Common myeloid progenitor, CD34-positive (primary cell): ENCODE data around the gene TSPAN17.

Experiments
- CTCF ChIA-PET: fragments of 350-600 bp; sonication (Branson Sonifier 250); formaldehyde crosslinking; loops from one replicate; lab custom pipeline; 2021; ENCODE audit warnings: antibody characterized with exemption; lab: Charles Lee
- POLR2A ChIA-PET: fragments of 350-600 bp; sonication (Branson Sonifier 250); formaldehyde crosslinking; loops from one replicate; lab custom pipeline; 2021; ENCODE audit warnings: antibody characterized with exemption; lab: Charles Lee
- DNase-seq, 3 donors: peaks; one replicate each; pipeline versions ENCODE4 v3.0.0 to v3.0.0-alpha.2; 2013
- H3K27ac ChIP-seq, 2 experiments: 1 replicate in 1 of 2; 2 replicates in 1 of 2; pipeline ENCODE4 v1.7.0; 2013; ENCODE audit warnings: inconsistent platforms in 2 of 2, low read length in 2 of 2, mild to moderate bottlenecking in 2 of 2, low read depth in 1 of 2, moderate library complexity in 1 of 2; ENCODE audit not compliant: severe bottlenecking in 2 of 2, insufficient read depth in 1 of 2, poor library complexity in 1 of 2
- H3K27me3 ChIP-seq, 5 experiments: replicated peaks in 2 of 5; 1 replicate in 3 of 5; 2 replicates in 2 of 5; pipeline versions ENCODE4 v1.6.1 to v1.7.0; 2013; ENCODE audit warnings: low read length in 4 of 5, mild to moderate bottlenecking in 2 of 5, moderate library complexity in 2 of 5, inconsistent platforms in 1 of 5; ENCODE audit not compliant: insufficient read depth in 5 of 5, control insufficient read depth in 4 of 5
- H3K36me3 ChIP-seq, 4 experiments: 1 replicate in 2 of 4; 2 replicates in 2 of 4; pipeline versions ENCODE4 v1.6.1 to v1.7.0; 2013; ENCODE audit warnings: low read length in 3 of 4, control low read depth in 1 of 4, mild to moderate bottlenecking in 1 of 4; ENCODE audit not compliant: control insufficient read depth in 4 of 4, insufficient read depth in 4 of 4
- H3K4me1 ChIP-seq, 4 experiments: 1 replicate in 3 of 4; 2 replicates in 1 of 4; pipeline versions ENCODE4 v1.6.1 to v1.7.1; 2013; ENCODE audit warnings: low read length in 3 of 4, mild to moderate bottlenecking in 3 of 4, control low read depth in 1 of 4, inconsistent platforms in 1 of 4, moderate library complexity in 1 of 4; ENCODE audit not compliant: control insufficient read depth in 4 of 4, insufficient read depth in 4 of 4; ENCODE audit errors: control extremely low read depth in 1 of 4
- H3K4me3 ChIP-seq, 7 experiments: 1 replicate in 4 of 7; 2 replicates in 3 of 7; pipeline versions ENCODE4 v1.5.1 to v1.7.0; 2013; ENCODE audit warnings: mild to moderate bottlenecking in 7 of 7, low read length in 6 of 7, moderate library complexity in 6 of 7, inconsistent platforms in 2 of 7, low read depth in 2 of 7, control low read depth in 1 of 7; ENCODE audit not compliant: insufficient read depth in 4 of 7, control insufficient read depth in 1 of 7; ENCODE audit errors: extremely low read depth in 1 of 7
- H3K9me3 ChIP-seq, 5 experiments: 1 replicate in 4 of 5; 2 replicates in 1 of 5; pipeline versions ENCODE4 v1.6.1 to v1.7.1; 2013; ENCODE audit warnings: low read length in 4 of 5, mild to moderate bottlenecking in 2 of 5, inconsistent platforms in 1 of 5, low read depth in 1 of 5, moderate library complexity in 1 of 5; ENCODE audit not compliant: control insufficient read depth in 4 of 5, insufficient read depth in 2 of 5; ENCODE audit errors: control extremely low read depth in 1 of 5
- whole genome bisulfite sequencing: methylation state at CpG from one replicate; pipeline ENCODE4 v1.1.5; 2013; ENCODE audit not compliant: insufficient coverage; 5-methylcytosine and 5-hydroxymethylcytosine counted together

Gene TSPAN17

DNA sequence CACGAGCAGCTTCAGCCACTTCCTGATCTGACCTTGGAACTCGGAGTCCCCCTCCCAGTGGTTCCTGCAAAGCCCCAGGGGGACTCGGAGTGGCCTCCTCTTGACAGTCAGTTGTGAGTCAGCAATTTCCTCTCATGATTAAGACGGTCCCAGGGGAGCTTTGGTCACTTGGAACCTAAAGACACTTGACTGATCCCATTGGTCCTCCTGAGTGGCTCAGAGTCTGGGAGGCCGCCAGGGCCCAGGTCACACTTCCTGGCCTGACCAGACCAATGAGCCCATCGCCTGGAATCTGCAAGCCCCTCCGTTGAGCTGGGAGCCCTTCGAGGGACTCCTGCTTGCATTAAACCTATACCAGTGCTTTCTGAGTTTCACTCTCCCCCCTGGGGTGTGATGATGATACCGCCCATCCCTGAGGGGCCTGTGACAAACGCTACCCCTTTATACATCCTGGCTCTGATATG lies 29.1 kb downstream of the TSPAN17 start:
- Histone ChIP-seq H3K27ac (no peak overlapping the region), H3K4me1 (peaks cover 0 to 5% (median under 1%) of the 10 kb centered on the region in 4 experiments), H3K36me3 (no peaks in the 10 kb centered on the region), H3K9me3 (peaks cover 0 to 2% (median 0%) of the 10 kb centered on the region in 5 experiments), H3K27me3 (peaks cover 0 to 54% (median 34%) of the 10 kb centered on the region in 5 experiments), H3K4me3 (no peak overlapping the region)
- POLR2A ChIA-PET: no interaction called here
- CTCF ChIA-PET: interaction anchor here (0.6 to 0.9 kb wide), 2 partner anchors 18 to 395 kb away, joined by 3 read pairs; no protein-coding TSS in a partner anchor
- 55% methylated on average over 10 of the region's 10 CpGs for WGBS
- DNase-seq: no peak

GRCh38 chr5:176677209-176677939 lies 30.1 kb downstream of the TSPAN17 start:
- CTCF ChIA-PET: interaction anchor here (1.1 to 1.3 kb wide), 3 partner anchors 9 to 17 kb away, joined by 3 to 4 read pairs (median 3); no protein-coding TSS in a partner anchor
- WGBS: 91% methylated on average over 9 of the region's 12 CpGs
- no peak for DNase-seq
- Histone ChIP-seq H3K27ac (no peak overlapping the region), H3K4me3 (no peak overlapping the region), H3K4me1 (peaks cover 0 to 5% (median under 1%) of the 10 kb centered on the region in 4 experiments), H3K9me3 (peaks cover 0 to 2% (median 0%) of the 10 kb centered on the region in 5 experiments), H3K36me3 (no peaks in the 10 kb centered on the region), H3K27me3 (peaks cover 0 to 56% (median 40%) of the 10 kb centered on the region in 5 experiments)
- POLR2A ChIA-PET: interaction anchor here (1.0 kb wide), 1 partner anchor 47 kb away, joined by 3 read pairs; no protein-coding TSS in a partner anchor

GRCh38 chr5:176678584-176678983 lies 31.3 kb downstream of the TSPAN17 start:
- CTCF ChIA-PET: interaction anchor here (0.8 to 1.1 kb wide), 2 partner anchors 12 to 15 kb away, joined by 3 read pairs; no protein-coding TSS in a partner anchor
- peaks cover 0 to 3% (median 0%) of the 10 kb centered on the region in 5 experiments for H3K9me3 ChIP-seq
- DNase-seq: no peak
- peaks cover 0 to 65% (median 42%) of the 10 kb centered on the region in 5 experiments for H3K27me3 ChIP-seq
- H3K36me3 ChIP-seq: no peaks in the 10 kb centered on the region
- POLR2A ChIA-PET: no interaction called here
- H3K4me3 ChIP-seq: no peak overlapping the region
- H3K27ac ChIP-seq: no peak overlapping the region
- H3K4me1 ChIP-seq: peaks cover 0 to 5% (median under 1%) of the 10 kb centered on the region in 4 experiments
- WGBS: 91% methylated on average over 5 of the region's 5 CpGs

GRCh38 chr5:176679365-176680225 lies 32.3 kb downstream of the TSPAN17 start:
- POLR2A ChIA-PET: interaction anchor here (0.9 kb wide), 1 partner anchor 34 kb away, joined by 3 read pairs; no protein-coding TSS in a partner anchor
- Histone ChIP-seq H3K4me3 (no peak overlapping the region), H3K27ac (no peak overlapping the region), H3K36me3 (no peaks in the 10 kb centered on the region), H3K27me3 (peaks cover 0 to 72% (median 42%) of the 10 kb centered on the region in 5 experiments), H3K4me1 (peaks cover 0 to 5% (median under 1%) of the 10 kb centered on the region in 4 experiments), H3K9me3 (peaks cover 0 to 10% (median 4%) of the 10 kb centered on the region in 5 experiments)
- 29% methylated on average over 28 of the region's 31 CpGs for WGBS
- no peak for DNase-seq
- CTCF ChIA-PET: interaction anchor here (0.8 to 1.3 kb wide), 2 partner anchors 14 to 19 kb away, joined by 3 read pairs; no protein-coding TSS in a partner anchor

DNA sequence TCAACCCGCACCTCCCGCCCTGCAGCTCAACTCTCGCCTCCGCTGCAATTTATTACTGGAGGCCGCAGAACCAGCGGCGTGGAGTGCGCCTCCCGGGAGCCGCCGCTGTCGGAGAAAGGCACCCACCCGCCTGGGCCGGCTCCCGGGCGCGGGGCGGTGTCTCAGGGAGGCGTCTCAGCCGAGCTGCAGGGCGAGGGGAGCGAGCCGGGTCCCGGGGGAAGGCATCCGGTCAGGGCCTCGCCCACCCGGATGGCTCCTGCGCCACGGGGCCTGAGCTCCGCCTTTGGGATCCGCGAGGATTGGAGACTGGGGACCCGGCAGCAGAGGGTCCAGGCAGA lies 32.9 kb downstream of the TSPAN17 start:
- Histone ChIP-seq H3K9me3 (peaks cover 0 to 16% (median 8%) of the 10 kb centered on the region in 5 experiments), H3K27me3 (peaks cover 0 to 72% (median 45%) of the 10 kb centered on the region in 5 experiments), H3K4me1 (peaks cover 0 to 5% (median under 1%) of the 10 kb centered on the region in 4 experiments), H3K4me3 (no peak overlapping the region), H3K27ac (no peak overlapping the region), H3K36me3 (no peaks in the 10 kb centered on the region)
- DNase-seq: no peak
- 5% methylated on average over 31 of the region's 33 CpGs for WGBS
- ChIA-PET CTCF (interaction anchor here (1.3 kb wide), 1 partner anchor 20 kb away, joined by 3 read pairs; no protein-coding TSS in a partner anchor), POLR2A (interaction anchor here (0.9 kb wide), 1 partner anchor 34 kb away, joined by 3 read pairs; no protein-coding TSS in a partner anchor)

GRCh38 chr5:176682016-176682531 lies 34.8 kb downstream of the TSPAN17 start:
- Histone ChIP-seq H3K4me3 (no peak overlapping the region), H3K27ac (no peak overlapping the region), H3K36me3 (no peaks in the 10 kb centered on the region), H3K4me1 (peaks cover 0 to 5% (median 0%) of the 10 kb centered on the region in 4 experiments), H3K27me3 (peaks cover 0 to 72% (median 42%) of the 10 kb centered on the region in 5 experiments), H3K9me3 (peaks cover 0 to 17% (median 9%) of the 10 kb centered on the region in 5 experiments)
- no peak for DNase-seq
- ChIA-PET POLR2A (no interaction called here), CTCF (interaction anchor here (1.5 kb wide), 1 partner anchor 11 kb away, joined by 3 read pairs; no protein-coding TSS in a partner anchor)
- 80% methylated on average over 4 of the region's 6 CpGs for WGBS
